Neural progenitor cell (in vitro differentiated cells): Measurements from ENCODE around the gene LPXN. TPM values are rescaled to one million over a fixed set of nuclear protein-coding genes. Genes with fewer than 3 reads are reported as not detected.

Source experiments
- DNase-seq: peaks from one replicate; pipeline ENCODE4 v3.0.0-alpha.2; 2016; ENCODE audit warnings: low spot score
- H2AFZ ChIP-seq: fragments of 200-600 bp; sonication (generic); replicated peaks from 2 replicates; pipeline ENCODE4 v1.6.1; 2016; ENCODE audit warnings: antibody characterized with exemption
- H3F3A ChIP-seq: fragments of 200-600 bp; sonication (generic); 2 replicates; pipeline ENCODE4 v1.6.1; 2016; ENCODE audit warnings: antibody characterized with exemption, low read depth
- H3K27ac ChIP-seq: fragments of 200-600 bp; sonication (generic); 2 replicates; pipeline ENCODE4 v1.5.1; 2016; ENCODE audit warnings: mild to moderate bottlenecking
- H3K27me3 ChIP-seq: fragments of 200-600 bp; sonication (generic); 2 replicates; pipeline ENCODE4 v1.6.1; 2016; ENCODE audit warnings: mild to moderate bottlenecking, moderate library complexity
- H3K36me3 ChIP-seq: fragments of 200-600 bp; sonication (generic); 2 replicates; pipeline ENCODE4 v1.5.1; 2016
- H3K4me1 ChIP-seq: fragments of 200-600 bp; sonication (generic); 2 replicates; pipeline ENCODE4 v1.6.1; 2016; ENCODE audit warnings: mixed run types
- H3K4me2 ChIP-seq: fragments of 200-600 bp; sonication (generic); 2 replicates; pipeline ENCODE4 v1.6.1; 2016
- H3K4me3 ChIP-seq: fragments of 200-600 bp; sonication (generic); 2 replicates; pipeline ENCODE4 v1.5.1; 2016
- H3K79me2 ChIP-seq: fragments of 200-600 bp; sonication (generic); 2 replicates; pipeline ENCODE4 v1.6.1; 2016; ENCODE audit warnings: low read depth
- H3K9ac ChIP-seq: fragments of 200-600 bp; sonication (generic); 2 replicates; pipeline ENCODE4 v1.6.1; 2016
- H3K9me3 ChIP-seq: fragments of 200-600 bp; sonication (generic); 2 replicates; pipeline ENCODE4 v1.5.1; 2016; ENCODE audit warnings: low read depth
- H4K20me1 ChIP-seq: fragments of 200-600 bp; sonication (generic); 2 replicates; pipeline ENCODE4 v1.6.1; 2016; ENCODE audit warnings: low read depth
- H3K27ac Mint-ChIP-seq: 3 replicates; pipeline ENCODE4 v1.8.0; 2021; ENCODE audit warnings: mixed read lengths
- H3K27me3 Mint-ChIP-seq: 2 replicates; pipeline ENCODE4 v1.8.0; 2022; ENCODE audit warnings: low read depth, mild to moderate bottlenecking, inconsistent platforms, moderate library complexity, mixed read lengths; ENCODE audit not compliant: insufficient read depth
- H3K36me3 Mint-ChIP-seq: 3 replicates; pipeline ENCODE4 v1.8.0; 2021; ENCODE audit warnings: mixed read lengths
- H3K4me1 Mint-ChIP-seq: 3 replicates; pipeline ENCODE4 v1.8.0; 2021; ENCODE audit warnings: mixed read lengths
- H3K4me3 Mint-ChIP-seq: 3 replicates; pipeline ENCODE4 v1.8.0; 2021; ENCODE audit warnings: mild to moderate bottlenecking, moderate library complexity, mixed read lengths
- H3K9me3 Mint-ChIP-seq: 3 replicates; pipeline ENCODE4 v1.8.0; 2020; ENCODE audit warnings: mixed read lengths
- EZH2 ChIP-seq: fragments of 200-600 bp; sonication (generic); IDR thresholded peaks from 2 replicates; pipeline ENCODE4 v1.6.1; 2017; ENCODE audit warnings: antibody characterized with exemption, mild to moderate bottlenecking, moderate library complexity
- EZH2phosphoT487 ChIP-seq: fragments of 200-600 bp; sonication (generic); IDR thresholded peaks from 2 replicates; pipeline ENCODE4 v1.6.1; 2017; ENCODE audit warnings: antibody characterized with exemption
- total RNA-seq: library from RNA; depleted of rRNA; stranded (reverse); fragments of >200 nt; gene quantifications from 2 replicates; pipeline ENCODE4 v1.2.3, GENCODE V29; 2015; ENCODE audit warnings: low replicate concordance
- TF ChIP-seq, protein P1 (sequence below): fragments of 200-600 bp; sonication (generic); IDR thresholded peaks from 2 replicates; pipeline ENCODE4 v1.5.1; 2017; ENCODE audit warnings: antibody characterized with exemption, mild to moderate bottlenecking

Gene LPXN
- total RNA-seq, 1 donor from 2014 or later = 5.0 TPM

DNA sequence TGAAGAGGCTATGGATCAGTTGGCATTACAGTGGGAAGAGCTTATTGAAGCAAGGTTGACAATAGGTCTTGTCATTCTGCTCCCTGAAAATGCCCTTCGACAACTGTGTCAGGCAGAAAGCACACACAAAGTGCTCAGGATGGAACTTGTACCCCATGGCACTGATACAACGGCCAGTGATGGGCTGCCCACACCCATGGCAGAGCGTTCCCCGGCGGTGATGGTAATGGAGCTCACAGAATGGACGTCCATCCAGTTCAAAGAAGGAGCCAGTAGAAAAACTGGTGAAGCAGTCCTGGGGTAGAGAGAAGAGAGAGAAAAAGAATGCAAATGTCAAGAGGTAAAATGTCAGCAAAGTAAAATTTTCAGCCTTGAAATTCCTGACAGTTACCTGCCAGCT lies 48.2 kb downstream of the LPXN start:
- no peaks in the 10 kb centered on the region for H3K4me1 ChIP-seq
- H3K4me1 Mint-ChIP-seq = peaks cover 2% of the 10 kb centered on the region
- no peak overlapping the region for H3K4me3 ChIP-seq
- H3K9me3 ChIP-seq = no peaks in the 10 kb centered on the region
- TF ChIP-seq EZH2phosphoT487 = no peak
- TF ChIP-seq, protein P1, sequence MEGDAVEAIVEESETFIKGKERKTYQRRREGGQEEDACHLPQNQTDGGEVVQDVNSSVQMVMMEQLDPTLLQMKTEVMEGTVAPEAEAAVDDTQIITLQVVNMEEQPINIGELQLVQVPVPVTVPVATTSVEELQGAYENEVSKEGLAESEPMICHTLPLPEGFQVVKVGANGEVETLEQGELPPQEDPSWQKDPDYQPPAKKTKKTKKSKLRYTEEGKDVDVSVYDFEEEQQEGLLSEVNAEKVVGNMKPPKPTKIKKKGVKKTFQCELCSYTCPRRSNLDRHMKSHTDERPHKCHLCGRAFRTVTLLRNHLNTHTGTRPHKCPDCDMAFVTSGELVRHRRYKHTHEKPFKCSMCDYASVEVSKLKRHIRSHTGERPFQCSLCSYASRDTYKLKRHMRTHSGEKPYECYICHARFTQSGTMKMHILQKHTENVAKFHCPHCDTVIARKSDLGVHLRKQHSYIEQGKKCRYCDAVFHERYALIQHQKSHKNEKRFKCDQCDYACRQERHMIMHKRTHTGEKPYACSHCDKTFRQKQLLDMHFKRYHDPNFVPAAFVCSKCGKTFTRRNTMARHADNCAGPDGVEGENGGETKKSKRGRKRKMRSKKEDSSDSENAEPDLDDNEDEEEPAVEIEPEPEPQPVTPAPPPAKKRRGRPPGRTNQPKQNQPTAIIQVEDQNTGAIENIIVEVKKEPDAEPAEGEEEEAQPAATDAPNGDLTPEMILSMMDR = no peak
- no peak for TF ChIP-seq EZH2
- no peak for DNase-seq
- peaks cover 2% of the 10 kb centered on the region for H3K27me3 Mint-ChIP-seq
- no peak overlapping the region for H3K4me3 Mint-ChIP-seq
- H3K27me3 ChIP-seq = no peaks in the 10 kb centered on the region
- no peak overlapping the region for H2AFZ ChIP-seq
- no peak overlapping the region for H3K27ac ChIP-seq
- H3K36me3 Mint-ChIP-seq = peaks cover 7% of the 10 kb centered on the region
- H3K79me2 ChIP-seq = no peaks in the 10 kb centered on the region
- H3K4me2 ChIP-seq = no peak overlapping the region
- H3K27ac Mint-ChIP-seq = no peak overlapping the region
- H3K9ac ChIP-seq = no peak overlapping the region
- H3K9me3 Mint-ChIP-seq = peaks cover 4% of the 10 kb centered on the region
- no peaks in the 10 kb centered on the region for H4K20me1 ChIP-seq
- H3K36me3 ChIP-seq = no peaks in the 10 kb centered on the region
- no peaks in the 10 kb centered on the region for H3F3A ChIP-seq

DNA sequence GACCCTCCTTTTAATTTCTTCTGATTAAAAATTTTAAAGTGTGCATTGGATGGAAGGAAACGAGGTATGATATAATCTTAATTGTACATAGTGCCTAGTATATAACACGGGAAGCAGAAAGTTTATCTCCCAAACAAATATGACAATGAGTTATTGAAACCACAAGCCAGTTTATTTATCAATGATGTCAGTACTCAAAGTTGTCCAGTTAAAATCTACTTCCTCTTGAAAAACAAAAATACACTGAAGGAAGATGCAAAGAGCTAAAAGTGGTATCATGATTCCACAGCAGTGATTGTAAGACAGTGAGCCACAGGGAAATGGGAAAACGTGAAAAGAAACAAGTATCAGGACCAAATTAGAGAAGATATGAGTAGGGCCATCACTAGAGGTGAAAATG lies 48.9 kb downstream of the LPXN start:
- peaks cover 4% of the 10 kb centered on the region for H3K9me3 Mint-ChIP-seq

DNA sequence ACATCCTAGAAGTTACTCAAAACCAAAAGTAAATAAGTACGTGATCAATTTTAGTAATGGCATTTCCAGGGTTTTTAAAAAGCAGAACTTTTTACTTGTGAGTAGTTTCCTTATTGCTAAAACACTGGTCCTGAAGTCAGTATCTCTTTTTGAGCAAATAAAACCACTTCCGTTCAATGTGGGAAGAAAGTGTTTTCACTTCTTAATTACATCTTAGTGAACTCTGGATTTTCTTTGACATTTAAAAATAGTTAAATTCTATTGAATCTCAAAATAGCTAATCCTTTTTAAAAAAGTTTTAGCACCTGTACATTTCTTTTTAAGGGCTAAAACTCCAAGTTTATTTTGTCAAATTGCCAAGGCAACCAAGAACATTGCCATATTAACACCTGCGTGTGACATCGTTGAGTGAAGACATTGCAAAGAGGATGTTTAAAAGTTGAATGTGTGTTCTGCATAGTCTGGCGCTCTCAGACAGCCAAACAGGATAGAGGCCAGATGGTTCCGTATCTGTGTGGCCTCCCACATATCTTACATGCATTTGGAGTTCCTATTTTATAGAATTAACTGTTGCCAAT lies 50.5 kb downstream of the LPXN start:
- DNase-seq = no peak
- no peak overlapping the region for H3K4me3 Mint-ChIP-seq

More for the DNA sequence above, 48.9 kb downstream of the LPXN start:
- Histone ChIP-seq H3K4me2 (no peak overlapping the region), H3K9ac (no peak overlapping the region), H3F3A (no peaks in the 10 kb centered on the region), H4K20me1 (no peaks in the 10 kb centered on the region), H3K9me3 (no peaks in the 10 kb centered on the region), H2AFZ (no peak overlapping the region), H3K79me2 (no peaks in the 10 kb centered on the region), H3K27me3 (no peaks in the 10 kb centered on the region), H3K36me3 (no peaks in the 10 kb centered on the region), H3K27ac (no peak overlapping the region), H3K4me1 (no peaks in the 10 kb centered on the region), H3K4me3 (no peak overlapping the region)
- Mint-ChIP-seq H3K36me3 (peaks cover 7% of the 10 kb centered on the region), H3K4me1 (peaks cover 2% of the 10 kb centered on the region), H3K27me3 (peaks cover 2% of the 10 kb centered on the region), H3K4me3 (no peak overlapping the region), H3K27ac (no peak overlapping the region)
- DNase-seq = no peak
- TF ChIP-seq, protein P1 = no peak
- no peak for TF ChIP-seq EZH2phosphoT487
- TF ChIP-seq EZH2 = no peak

More for the DNA sequence above, 50.5 kb downstream of the LPXN start:
- H3K27ac ChIP-seq = no peak overlapping the region
- no peaks in the 10 kb centered on the region for H3K36me3 ChIP-seq
- no peak overlapping the region for H2AFZ ChIP-seq
- no peak for TF ChIP-seq EZH2
- TF ChIP-seq, protein P1 = no peak
- TF ChIP-seq EZH2phosphoT487 = no peak
- no peaks in the 10 kb centered on the region for H3K79me2 ChIP-seq
- Mint-ChIP-seq H3K9me3 (no peaks in the 10 kb centered on the region), H3K4me1 (peaks cover 2% of the 10 kb centered on the region), H3K27ac (no peak overlapping the region), H3K27me3 (peaks cover 2% of the 10 kb centered on the region), H3K36me3 (no peaks in the 10 kb centered on the region)
- H3K27me3 ChIP-seq = no peaks in the 10 kb centered on the region
- H3K4me1 ChIP-seq = no peaks in the 10 kb centered on the region
- H3K9ac ChIP-seq = no peak overlapping the region
- no peak overlapping the region for H3K4me3 ChIP-seq
- no peaks in the 10 kb centered on the region for H3F3A ChIP-seq
- no peaks in the 10 kb centered on the region for H4K20me1 ChIP-seq
- no peaks in the 10 kb centered on the region for H3K9me3 ChIP-seq
- H3K4me2 ChIP-seq = no peak overlapping the region
